Stimulated activated CD8-positive, alpha-beta memory T cell treated with anti-CD3 and anti-CD28 coated beads, Interleukin-7, amount 100 ng/mL, for 1 hour (primary cell): ENCODE results near the gene NOTCH4.
"Not testable (repeated sequence)": the region's sequence is repeated elsewhere in the genome, so short reads cannot be mapped to it uniquely, and the experiment has no call there.

ENCODE experiments used
- DNase-seq, 2 donors: peaks; one replicate each; pipeline ENCODE4 v3.0.0-alpha.2; 2020; ENCODE audit warnings: low read depth in 2 of 2

NOTCH4 gene

DNA sequence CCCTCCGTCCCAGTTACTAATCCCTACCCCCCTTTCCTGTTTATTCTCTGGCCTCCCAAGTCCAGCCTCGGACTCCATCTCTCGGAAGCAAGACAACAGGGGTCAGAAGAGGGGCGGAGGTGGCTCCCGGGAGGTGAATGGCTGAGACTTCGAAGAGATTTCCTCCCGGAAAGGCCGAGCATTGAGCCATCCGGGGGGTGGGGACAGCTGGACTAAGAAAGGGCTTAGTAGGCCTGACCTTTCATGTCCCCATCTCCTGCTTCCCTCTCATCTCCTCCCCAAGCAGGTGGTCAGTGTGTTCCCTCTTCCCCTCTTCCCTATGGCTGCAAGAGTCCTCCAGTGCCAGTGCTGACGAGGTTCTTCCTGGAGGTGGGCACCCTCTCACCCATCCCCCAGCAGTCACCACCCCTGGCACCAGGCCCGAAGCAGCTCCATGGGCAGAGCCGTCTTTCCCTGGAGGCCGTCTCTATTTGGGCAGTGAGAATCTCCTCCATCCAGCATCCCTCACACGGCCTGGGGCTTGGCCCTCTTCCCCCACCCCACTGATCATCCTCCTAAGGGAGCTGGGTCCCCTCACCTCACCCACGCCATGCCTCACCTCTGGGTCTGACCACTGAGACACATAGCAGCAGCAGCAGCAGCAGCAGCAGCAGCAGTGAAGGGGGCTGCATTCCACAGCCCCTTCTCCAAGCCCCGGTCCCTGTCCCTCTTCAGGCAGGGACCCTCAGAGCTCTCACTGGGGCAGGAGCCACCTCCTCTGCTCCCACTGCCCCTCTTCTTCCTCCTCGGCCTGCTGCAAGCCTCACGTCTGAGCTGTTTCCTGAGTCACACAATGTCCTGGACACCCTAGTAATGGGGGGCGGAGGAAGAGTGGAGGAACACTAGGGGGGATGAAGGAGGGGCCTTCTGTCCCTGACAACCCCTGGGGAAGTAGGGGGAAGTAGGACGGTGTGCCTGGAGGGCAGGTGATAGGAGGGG lies at the start of gene NOTCH4:
Gene NOTCH4, minus strand, starts transcription at position 810 of the 978 bp plus-strand sequence. Its CDS starts 139 bp downstream, at position 671.
- no peak for DNase-seq

DNA sequence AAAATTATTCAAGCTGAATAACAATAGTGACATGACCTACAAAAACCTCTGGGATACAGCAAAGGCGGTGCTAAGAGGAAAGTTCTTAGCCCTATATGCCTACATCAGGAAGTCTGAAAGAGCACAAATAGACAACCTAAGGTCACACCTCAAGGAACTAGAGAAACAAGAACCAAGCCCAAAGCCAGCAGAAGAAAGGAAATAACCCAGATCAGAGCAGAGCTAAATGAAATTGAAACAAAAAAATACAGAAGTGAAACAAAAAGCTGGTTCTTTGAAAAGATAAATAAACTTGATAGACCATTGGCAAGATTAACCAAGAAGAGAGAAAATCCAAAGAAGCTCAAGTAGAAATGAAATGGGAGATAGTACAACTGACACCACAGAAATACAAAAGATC lies 47.6 kb upstream of the NOTCH4 start:
- no peak for DNase-seq

DNA sequence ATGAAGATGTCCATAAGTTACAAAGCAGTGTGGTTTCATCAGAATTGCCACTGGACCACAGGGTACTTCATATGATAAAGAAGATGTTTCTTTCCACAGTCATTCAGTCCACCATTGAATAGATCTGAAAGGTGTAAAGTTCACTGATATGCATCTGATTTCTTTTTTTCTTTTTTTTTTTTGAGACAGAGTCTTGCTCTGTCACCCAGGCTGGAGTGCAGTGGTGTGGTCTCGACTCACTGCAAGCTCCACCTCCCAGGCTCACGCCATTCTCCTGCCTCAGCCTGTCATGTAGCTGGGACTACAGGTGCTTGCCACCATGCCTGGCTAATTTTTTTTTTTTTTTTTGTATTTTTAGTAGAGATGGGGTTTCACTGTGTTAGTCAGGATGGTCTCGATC lies 44.6 kb upstream of the NOTCH4 start:
- DNase-seq = not testable (repeated sequence)

DNA sequence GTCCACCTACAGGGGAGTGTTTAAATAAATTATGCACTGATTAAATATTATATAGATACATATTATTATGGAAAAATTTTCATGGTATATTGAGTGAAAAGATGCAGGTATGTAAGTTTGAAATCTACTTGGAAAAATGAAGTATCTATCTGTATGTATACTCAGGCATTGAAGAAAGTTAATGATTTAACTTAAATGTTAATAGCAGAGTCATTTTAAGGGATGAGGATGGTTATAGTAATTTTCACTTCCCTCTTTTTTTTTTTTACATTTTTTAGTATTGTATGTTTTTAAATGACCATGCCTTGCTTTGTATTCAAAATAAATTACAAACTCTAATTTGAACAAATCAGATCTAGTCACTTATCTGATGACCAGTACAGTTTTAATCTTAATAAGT lies 43.2 kb upstream of the NOTCH4 start:
- DNase-seq = no peak

DNA sequence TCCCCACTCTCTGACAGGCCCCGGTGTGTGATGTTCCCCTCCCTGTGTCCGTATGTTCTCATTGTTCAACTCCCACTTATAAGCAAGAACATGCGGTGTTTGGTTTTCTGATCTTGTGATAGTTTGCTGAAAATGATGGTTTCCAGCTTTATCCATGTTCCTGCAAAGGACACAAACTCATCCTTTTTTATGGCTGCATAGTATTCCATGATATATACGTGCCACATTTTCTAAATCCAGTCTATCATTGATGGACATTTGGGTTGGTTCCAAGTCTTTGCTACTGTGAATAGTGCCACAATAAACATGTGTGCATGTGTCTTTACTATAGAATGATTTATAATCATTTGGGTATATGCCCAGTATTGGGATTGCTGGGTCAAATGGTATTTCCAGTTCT lies 33.4 kb upstream of the NOTCH4 start:
- not testable (repeated sequence) for DNase-seq

DNA sequence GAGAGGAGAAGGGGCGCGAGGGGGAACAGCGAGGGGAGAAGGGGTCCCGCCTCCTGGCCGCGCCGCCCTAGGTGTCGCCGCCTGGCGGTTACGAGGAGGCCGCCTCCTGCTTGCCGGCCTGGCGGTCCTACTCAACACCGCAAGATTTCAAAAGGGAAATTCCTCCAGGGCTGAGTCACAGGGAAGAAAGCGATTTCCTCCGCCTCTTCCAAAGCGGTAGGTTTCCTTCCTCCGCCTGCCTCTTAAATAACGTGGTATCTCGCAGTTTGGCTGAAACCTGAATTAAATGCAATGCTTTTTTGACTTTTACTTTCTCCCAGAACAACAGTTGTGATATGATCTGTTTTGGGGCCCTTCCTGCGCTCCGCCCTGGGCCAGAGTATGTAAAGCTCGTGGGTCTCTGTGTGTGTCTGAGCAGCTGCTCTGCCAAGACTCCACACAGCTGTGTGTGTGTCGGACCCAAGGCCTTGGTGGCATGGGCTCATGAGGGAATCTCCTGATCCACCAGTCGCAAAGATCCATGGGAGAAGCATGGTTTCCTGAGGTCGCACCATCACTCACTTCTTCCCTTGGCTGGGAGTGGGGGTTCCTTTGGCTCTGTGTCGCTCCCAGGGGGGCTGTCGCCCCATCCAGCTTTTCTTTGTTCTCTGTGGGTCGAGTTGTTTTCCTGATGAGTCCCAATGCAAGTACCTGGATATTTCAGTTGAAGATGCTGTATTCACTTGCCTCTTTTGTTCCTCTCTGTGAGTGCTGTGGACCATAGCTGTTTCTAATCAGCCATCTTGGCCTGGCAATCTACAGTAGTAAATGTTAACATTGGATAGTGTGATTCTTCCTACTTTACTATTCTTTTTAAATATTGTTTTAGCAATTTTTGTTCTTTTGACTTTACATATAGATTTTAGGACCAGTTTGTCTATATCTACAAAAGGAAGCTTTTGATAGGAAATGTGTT lies 31.6 kb upstream of the NOTCH4 start:
- peak; percentile 17 to 20 for DNase-seq

DNA sequence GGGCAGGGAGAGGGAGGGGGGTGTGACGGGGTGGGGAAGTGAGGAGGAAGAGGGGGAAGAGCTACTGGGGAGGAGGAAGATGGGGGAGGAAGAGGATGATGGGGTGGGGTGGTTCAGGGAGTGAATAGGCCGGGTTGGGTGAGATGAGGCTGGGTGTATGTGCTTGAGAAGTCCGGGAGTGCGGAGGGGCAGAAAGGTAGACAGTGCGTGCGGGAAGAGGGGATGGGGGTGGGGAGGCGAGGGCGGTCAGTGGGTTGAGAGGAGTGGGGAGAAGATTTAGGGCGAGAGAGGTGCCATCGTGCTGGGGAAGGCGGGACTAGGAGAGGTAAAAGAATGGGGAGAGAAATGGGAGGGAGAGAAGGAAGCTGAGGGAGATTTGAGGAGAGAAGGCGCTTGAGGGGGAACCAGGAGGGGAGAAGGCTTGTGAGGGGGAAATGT lies 30.9 kb upstream of the NOTCH4 start:
- DNase-seq = no peak

DNA sequence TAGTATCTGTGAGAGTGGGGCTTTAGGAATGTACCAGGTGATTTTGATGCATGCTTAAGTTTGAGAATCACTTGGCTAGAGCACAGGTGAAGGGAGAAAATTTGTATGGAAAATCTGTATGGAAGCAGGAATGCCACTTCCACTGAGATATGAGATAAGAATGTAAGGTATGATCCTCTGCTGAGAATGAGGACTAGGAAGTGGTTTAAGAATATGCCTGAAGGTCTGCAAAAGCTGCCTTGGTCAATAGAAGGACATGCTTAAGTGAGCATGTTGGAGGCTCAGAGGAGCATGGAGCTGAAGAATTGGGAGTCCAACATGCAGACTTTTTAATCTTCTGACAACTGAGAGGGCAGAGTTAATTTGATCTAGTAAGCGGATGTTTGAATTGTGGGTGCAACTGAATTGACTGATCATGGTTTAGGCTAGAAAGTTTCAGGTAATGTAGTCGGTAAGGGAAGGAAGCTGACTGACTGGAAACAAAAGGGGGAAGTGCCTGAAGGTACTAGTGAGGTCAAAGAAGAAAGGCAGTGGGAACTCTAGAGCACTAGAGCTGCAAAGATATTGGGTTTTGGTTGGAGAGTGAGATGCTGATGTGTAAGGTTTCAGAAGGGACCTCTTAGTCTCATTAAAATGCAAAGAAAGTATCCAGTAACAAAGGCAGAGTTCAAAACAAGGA lies 28.6 kb upstream of the NOTCH4 start:
- DNase-seq = no peak

DNA sequence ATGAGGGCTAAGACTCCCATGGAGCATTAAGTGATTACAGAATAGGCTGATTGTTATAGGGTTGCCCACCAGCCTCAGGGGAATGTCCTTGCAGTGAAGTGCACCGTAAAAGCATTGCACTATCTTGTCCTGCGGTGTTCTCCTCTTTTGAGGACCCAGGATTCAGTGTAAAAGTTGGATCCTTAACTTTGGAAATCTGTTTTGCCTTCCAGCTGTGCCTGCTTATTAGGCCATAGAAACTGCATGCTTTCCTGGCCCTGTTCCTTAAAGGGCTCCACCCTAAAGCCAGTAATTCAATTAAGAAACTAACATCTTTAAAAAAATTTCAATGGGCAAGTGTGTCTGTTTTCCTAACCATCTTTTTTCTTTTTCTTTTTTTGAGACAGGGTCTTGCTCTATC lies 25.4 kb upstream of the NOTCH4 start:
- DNase-seq = no peak

DNA sequence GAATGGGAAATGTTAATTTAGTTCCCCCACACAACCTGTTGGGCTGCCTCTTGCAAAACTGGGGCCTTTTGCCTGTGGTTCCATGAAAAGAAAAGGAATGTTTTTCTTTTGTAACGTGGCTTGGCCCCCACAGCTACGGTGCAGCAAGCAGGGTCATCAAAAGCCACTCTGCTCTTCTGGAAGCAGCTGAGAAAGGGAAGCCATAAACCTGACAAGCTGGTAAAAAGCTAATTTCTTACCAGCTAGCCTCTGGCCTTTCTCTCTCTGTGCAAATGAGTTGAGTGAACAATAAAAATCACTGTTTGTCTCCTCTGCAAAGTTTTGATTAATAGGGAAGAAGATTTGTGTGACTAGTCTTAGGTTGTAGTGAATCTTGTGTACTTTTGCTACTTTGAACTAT lies 23.5 kb upstream of the NOTCH4 start:
- no peak for DNase-seq

DNA sequence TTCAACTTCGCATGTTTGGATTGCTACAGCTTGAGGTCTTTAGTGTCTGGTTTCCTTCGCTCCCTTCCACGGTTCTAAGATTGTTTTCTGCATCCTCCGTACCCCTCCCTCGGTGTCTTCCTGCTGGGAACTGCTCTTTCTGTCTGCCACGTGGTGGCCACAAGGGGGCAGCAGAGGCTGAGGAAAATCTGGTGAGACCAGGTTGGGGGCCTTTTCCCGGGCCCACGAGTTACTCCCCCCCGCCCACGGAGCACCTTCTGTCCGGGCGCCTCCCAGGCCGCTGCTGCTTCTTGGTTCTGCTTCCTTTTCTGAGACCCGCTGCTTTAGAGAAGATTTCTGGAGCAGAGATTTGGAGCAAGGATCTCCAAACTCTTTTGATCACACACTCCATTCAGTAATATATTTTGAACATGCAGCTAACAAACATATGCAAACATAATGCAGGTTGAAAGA lies 21.1 kb upstream of the NOTCH4 start:
- DNase-seq = peak; percentile 51 to 58

DNA sequence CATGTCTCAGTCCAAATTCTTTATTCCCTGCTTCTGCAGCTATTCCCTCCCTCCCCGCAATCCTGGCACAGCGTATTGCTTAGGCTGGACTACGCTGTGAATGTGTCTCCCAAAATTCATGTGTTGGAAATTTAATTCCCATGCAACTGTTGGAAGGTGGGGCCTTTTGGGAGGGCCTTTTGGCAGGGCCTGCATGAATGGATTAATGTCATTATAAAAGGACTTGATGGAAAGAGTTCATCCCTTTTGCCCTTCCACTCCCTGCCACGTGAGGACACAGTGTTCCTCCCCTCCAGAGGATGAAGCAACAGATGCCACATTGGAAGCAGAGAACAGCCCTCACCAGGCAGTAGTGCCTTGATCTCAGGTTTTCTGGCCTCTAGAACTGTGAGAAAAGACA lies 20.4 kb upstream of the NOTCH4 start:
- no peak for DNase-seq

DNA sequence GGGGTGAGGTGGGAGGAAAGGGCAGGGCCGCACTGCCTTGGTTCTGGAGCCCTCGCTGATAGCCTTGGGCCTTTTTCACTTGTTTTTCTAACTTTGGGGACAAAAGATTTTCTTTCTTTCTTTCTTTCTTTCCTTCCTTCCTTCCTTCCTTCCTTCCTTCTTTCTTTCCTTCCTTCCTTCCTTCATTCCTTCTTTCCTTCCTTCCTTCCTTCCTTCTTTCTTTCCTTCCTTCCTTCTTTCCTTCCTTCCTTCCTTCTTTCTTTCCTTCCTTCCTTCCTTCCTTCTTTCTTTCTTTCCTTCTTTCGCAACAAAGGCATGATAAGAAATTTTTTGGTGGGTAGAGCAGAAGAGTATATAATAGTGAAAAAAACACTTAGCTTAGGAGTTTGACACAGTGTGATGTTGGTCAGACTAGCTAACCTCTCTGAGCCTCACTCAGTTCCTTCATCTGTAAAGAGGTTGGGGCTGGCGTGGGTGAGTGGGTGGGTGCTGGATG lies 18.5 kb upstream of the NOTCH4 start:
- not testable (repeated sequence) for DNase-seq

DNA sequence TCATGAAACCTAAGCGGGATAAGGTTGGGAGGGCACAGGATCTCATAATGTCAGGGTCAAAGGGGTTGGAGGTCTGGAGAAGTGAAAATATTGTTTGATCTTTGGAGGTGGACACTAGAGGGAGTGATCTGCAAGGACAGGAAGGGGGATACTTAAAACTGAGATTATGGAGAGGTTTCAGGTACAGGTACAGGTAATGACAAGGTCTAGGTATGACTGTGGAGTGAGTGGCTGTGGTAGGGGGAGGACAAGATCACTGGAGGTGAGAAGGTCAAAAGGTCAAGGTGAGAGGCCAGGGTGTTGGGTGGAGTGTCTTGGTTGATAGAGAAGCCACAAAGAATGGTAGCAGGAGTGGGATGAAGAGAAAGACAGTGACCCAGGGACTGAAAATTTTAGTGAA lies 16.8 kb upstream of the NOTCH4 start:
- no peak for DNase-seq

DNA sequence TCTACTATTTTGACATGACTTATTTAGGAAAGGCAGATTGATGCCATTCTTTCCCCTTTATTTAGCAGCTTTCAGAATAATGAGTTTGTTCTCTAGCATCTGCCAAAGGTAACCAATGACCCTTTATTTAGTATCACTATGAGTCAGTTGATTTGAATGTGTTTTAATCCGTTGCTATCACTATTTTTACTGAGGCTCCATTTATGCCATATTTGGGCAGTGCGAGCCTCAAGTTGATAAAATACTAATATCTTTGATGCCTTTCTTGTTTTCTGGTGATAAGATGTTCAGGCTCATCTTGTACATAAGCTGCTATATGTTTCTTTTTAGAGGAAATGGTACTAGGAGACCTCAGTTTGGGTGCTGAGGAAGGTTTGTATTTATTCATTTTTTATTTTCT lies 15.6 kb upstream of the NOTCH4 start:
- no peak for DNase-seq

DNA sequence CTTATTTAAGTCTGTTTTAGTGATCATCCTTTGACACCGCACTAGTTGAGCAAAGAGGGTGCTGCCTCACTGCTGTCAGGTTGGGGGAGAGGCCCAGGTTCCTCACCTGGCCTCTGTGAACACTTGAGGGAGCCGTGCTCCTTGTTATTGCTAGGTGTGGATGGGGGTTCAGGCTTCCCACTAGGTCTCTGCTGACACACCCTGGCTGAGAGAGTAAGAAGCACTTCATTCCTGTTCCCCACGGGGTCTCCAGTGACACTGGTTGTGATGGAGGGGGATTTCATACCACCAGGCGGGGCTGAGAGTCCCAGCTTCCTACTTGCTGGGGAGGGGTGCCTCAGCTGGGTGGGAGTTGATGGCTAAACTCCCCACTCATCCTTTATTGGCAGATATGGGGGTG lies 11.1 kb upstream of the NOTCH4 start:
- no peak for DNase-seq

DNA sequence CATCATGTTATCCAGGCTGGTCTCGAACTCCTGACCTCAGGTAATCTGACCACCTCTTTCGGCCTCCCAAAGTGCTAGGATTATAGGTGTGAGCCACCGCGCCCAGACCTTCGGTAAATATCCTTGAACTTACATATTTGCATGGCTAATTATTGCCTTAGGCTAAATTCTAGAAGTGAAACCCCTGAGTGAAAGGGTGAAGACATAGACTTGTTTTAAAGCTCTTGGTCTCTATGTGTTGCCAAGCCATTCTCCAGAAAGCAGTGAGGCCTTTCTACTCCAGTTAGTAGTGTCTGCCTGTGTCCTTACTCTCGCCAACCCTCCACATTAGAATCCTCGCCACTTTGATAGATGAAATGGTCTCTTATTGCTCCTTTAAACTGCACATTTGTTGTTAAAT lies 2.6 kb upstream of the NOTCH4 start:
- no peak for DNase-seq

DNA sequence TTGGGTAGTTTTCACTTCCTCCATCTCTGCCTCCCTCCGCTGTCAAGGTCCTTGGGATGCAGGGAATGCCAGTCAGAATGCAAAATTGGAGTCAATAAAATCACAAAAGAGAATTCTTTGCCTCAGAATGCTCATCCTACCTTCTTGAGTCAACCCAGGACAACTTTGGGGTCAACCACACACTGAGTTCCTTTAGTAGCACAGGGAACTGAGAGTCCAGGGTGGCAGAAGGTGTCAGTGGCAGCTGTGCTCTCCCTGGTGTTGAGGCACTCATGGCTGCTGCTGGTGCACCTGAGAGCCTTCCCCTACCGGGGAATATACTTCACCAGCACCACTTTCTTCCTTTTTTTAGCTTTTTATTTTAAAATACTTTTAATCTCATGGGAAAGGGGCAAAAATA lies 829 bp upstream of the NOTCH4 start:
- no peak for DNase-seq

DNA sequence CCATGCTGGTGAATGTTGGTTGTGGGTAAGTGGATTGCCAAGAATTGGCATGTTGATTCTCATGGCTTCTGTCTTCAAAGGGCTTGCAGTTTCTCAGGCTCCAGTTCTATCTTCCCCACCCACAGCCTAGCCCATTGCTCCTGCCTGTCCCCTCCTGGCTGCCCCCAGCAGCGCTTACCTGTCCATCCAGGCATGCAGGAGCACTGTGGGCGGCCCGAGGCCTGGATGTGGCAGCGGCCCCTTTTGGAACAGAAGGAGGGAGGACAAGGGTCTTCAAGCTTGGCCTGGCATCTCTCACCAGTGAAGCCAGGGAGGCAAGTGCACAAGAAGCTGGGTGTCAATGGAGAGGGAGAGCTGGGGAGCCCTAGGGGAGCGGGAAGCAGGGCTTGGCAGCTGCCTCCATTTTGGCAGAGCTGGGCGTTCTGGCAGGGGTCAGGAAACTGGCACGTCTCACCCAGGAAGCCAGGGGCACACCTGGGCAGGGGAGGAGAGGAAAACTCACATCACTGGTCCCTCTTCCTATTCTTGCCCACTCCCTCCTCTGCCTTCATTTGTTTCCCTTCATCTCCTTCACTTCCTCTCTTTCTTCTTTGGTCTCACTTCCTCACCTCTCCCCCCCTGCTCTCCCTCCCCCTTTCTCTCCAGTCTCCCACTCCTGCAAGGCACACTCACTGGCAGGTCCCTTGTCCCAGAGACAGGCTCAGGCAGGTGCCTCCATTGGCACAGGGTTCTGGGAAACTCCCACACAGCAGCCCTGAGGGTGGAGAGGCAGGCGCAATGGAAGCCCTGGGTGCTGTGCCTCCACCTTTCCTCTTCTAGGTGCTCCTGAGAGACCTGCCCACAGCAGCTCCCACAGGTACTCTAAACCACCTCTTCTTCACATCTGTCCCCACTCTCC lies 1.3 kb downstream of the NOTCH4 start:
- DNase-seq = no peak

DNA sequence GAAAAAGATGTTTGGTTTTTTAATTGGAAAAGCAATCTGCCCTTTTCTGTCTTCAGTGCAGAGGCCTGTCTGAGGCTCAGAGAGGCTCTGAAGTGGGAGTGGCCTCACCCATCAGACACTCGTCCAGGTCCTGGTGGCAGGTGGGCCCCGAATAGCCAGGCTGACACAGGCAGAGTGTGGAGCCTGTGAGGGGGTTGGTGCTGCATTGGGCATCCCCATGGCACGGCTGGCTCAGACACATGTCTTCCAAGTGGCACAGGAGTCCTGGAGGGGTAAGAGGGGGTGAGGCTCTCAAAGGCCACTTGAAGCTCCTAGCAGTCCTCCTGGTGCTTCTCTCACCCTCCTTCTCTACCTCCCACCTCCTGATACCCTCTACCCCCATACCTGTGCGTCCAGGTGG lies 3.8 kb downstream of the NOTCH4 start:
- DNase-seq = no peak

DNA sequence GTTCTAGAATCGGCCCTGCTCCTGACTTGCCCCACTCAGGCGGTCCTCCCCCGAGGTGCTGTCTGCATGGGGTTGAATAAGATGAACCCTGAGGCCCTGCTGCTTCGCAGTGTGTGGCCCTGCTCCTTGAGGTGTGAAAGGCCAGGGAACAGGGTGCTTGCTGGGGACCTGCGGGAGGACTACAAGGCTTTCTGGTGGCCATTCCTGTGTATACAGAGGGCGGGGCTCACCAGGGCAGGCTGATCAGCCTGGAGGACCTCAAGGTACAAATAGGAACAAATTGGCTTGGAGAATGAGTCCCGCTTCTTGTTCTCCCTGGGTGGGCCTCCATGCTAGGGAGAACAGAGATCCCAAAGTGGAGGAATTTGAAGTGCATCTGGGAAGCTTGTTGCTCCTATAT lies 5.7 kb downstream of the NOTCH4 start:
- DNase-seq = no peak
